PC-3 (cell line): ENCODE results near the gene LGALS16. TPM values are rescaled to one million over a fixed set of nuclear protein-coding genes. Genes with fewer than 3 reads are reported as not detected.
A peak's percentile ranks its signal among the peaks of the same experiment; 100 is the strongest.
"Not testable (repeated sequence)": the region's sequence is repeated elsewhere in the genome, so short reads cannot be mapped to it uniquely, and the experiment has no call there.

Experiments
- ATAC-seq: fragments of 200-7000 bp; cut with Tn5 transposase; 2 replicates; pipeline ENCODE4 v1.9.1; 2020; ENCODE audit warnings: mild to moderate bottlenecking, moderate library complexity
- BruUV-seq: library from RNA; stranded (reverse); fragments of 400-500 nt; replicated peaks from 2 replicates; lab custom pipeline; 2021; lab: Mats Ljungman, UMichigan
- CTCF ChIA-PET: fragments of 300-600 bp; sonication (Branson Sonifier 250); formaldehyde crosslinking; loops from one replicate; lab custom pipeline; 2022; ENCODE audit warnings: antibody characterized with exemption; lab: Charles Lee
- POLR2A ChIA-PET: fragments of 300-600 bp; sonication (Branson Sonifier 250); formaldehyde crosslinking; loops from one replicate; lab custom pipeline; 2022; ENCODE audit warnings: antibody characterized with exemption; ENCODE audit not compliant: unreplicated experiment; lab: Charles Lee
- DNase-seq: peaks from one replicate; pipeline ENCODE4 v3.0.0-alpha.2; 2015
- H2AFZ ChIP-seq: fragments of 300-600 bp; sonication (generic); 2 replicates; pipeline ENCODE4 v1.6.0; 2016; ENCODE audit warnings: antibody characterized with exemption, low read length
- H3F3A ChIP-seq: fragments of 300-600 bp; sonication (generic); one replicate; pipeline ENCODE4 v1.6.0; 2017; ENCODE audit warnings: antibody characterized with exemption, low read length, control low read depth, mild to moderate bottlenecking; ENCODE audit not compliant: unreplicated experiment
- H3K27ac ChIP-seq: fragments of 300-600 bp; sonication (generic); 2 replicates; pipeline ENCODE4 v1.5.1; 2016; ENCODE audit warnings: mild to moderate bottlenecking, low read length
- H3K27me3 ChIP-seq: fragments of 300-600 bp; sonication (generic); 2 replicates; pipeline ENCODE4 v1.6.1; 2016; ENCODE audit warnings: low read length, mixed read lengths
- H3K36me3 ChIP-seq: fragments of 300-600 bp; sonication (generic); 2 replicates; pipeline ENCODE4 v1.6.1; 2016; ENCODE audit warnings: low read depth, mixed run types, low read length, mixed read lengths
- H3K4me1 ChIP-seq: fragments of 300-600 bp; sonication (generic); 2 replicates; pipeline ENCODE4 v1.5.1; 2016; ENCODE audit warnings: low read length; ENCODE audit not compliant: insufficient read depth
- H3K4me2 ChIP-seq: fragments of 300-600 bp; sonication (generic); 2 replicates; pipeline ENCODE4 v1.6.0; 2016; ENCODE audit warnings: low read length
- H3K4me3 ChIP-seq: fragments of 300-600 bp; sonication (generic); 2 replicates; pipeline ENCODE4 v1.5.1; 2016; ENCODE audit warnings: mild to moderate bottlenecking, low read length, mixed read lengths
- H3K79me2 ChIP-seq: fragments of 300-600 bp; sonication (generic); 2 replicates; pipeline ENCODE4 v1.6.1; 2017; ENCODE audit warnings: low read length, mixed read lengths
- H3K9ac ChIP-seq: fragments of 300-600 bp; sonication (generic); 2 replicates; pipeline ENCODE4 v1.6.0; 2016; ENCODE audit warnings: mild to moderate bottlenecking, low read length
- H3K9me2 ChIP-seq: fragments of 300-600 bp; sonication (generic); replicated peaks from 2 replicates; pipeline ENCODE4 v1.6.1; 2016; ENCODE audit warnings: mixed run types, low read length, mixed read lengths
- H3K9me3 ChIP-seq: fragments of 300-600 bp; sonication (generic); 2 replicates; pipeline ENCODE4 v1.6.1; 2016; ENCODE audit warnings: low read length, mixed read lengths
- H4K20me1 ChIP-seq: fragments of 300-600 bp; sonication (generic); 2 replicates; pipeline ENCODE4 v1.6.1; 2016; ENCODE audit warnings: low read length, mixed read lengths
- CTCF ChIP-seq: fragments of 300-600 bp; sonication (generic); conservative IDR thresholded peaks from 2 replicates; pipeline ENCODE4 v1.5.1; 2017; ENCODE audit warnings: antibody characterized with exemption, low read depth, mild to moderate bottlenecking, low read length
- EZH2 ChIP-seq: fragments of 300-600 bp; sonication (generic); IDR thresholded peaks from one replicate; pipeline ENCODE4 v1.6.1; 2017; ENCODE audit warnings: antibody characterized with exemption, mild to moderate bottlenecking, low read length; ENCODE audit not compliant: unreplicated experiment
- EZH2phosphoT487 ChIP-seq: fragments of 300-600 bp; sonication (generic); IDR thresholded peaks from 2 replicates; pipeline ENCODE4 v1.6.1; 2018; ENCODE audit warnings: mild to moderate bottlenecking, antibody characterized with exemption, low read length, borderline replicate concordance
- intact Hi-C: fragments of 100-400 bp; cut with micrococcal nuclease; formaldehyde crosslinking; loops from 2 replicates; pipeline ENCODE4 v1.9.0; 2023
- total RNA-seq: library from RNA; depleted of rRNA; stranded (reverse); fragments of >200 nt; gene quantifications from 2 replicates; pipeline ENCODE4 v1.2.3, GENCODE V29; 2014

The LGALS16 gene
- total RNA-seq, 1 experiment from 2014 or later = not detected

- H3K9me2 ChIP-seq, H3K9me3 ChIP-seq, H3K27ac ChIP-seq, H2AFZ ChIP-seq, H3F3A ChIP-seq, H3K9ac ChIP-seq, H3K36me3 ChIP-seq, H3K27me3 ChIP-seq, H3K4me3 ChIP-seq, intact Hi-C loops, H3K79me2 ChIP-seq, ATAC-seq, H4K20me1 ChIP-seq, BruUV-seq, CTCF ChIA-PET, H3K4me2 ChIP-seq: not testable (repeated sequence)
- POLR2A ChIA-PET = interaction anchor here (0.6 kb wide), 1 partner anchor 1742 kb away, joined by 3 read pairs; no protein-coding TSS in a partner anchor
- peak; percentile 17 for DNase-seq
- H3K4me1 ChIP-seq = peaks cover 13% of the 10 kb centered on the region
- TF ChIP-seq CTCF = peak; percentile 32; the same call in 1 of the 2 replicates
Observed at GRCh38 chr19:39673862-39674261, 18.1 kb downstream of the LGALS16 start.

- ATAC-seq (no peak), DNase-seq (peak; percentile 32)
- H3K36me3 ChIP-seq = no peaks in the 10 kb centered on the region
- no peaks in the 10 kb centered on the region for H3K27me3 ChIP-seq
- no peak overlapping the region for H3K4me3 ChIP-seq
- H3K4me1 ChIP-seq = peaks cover 13% of the 10 kb centered on the region
- H2AFZ ChIP-seq = 0 out of 2 replicates have a peak overlapping the region, but pooled peaks have one; percentile 22
- no peak overlapping the region for H3K4me2 ChIP-seq
- H3F3A ChIP-seq = no peaks in the 10 kb centered on the region
- H3K9me3 ChIP-seq = no peaks in the 10 kb centered on the region
- no peaks in the 10 kb centered on the region for H3K9me2 ChIP-seq
- H3K9ac ChIP-seq = no peak overlapping the region
- TF ChIP-seq EZH2phosphoT487 = no peak
- no peak for TF ChIP-seq EZH2
- no peak for TF ChIP-seq CTCF
- CTCF ChIA-PET = no interaction called here
- POLR2A ChIA-PET = no interaction called here
- intact Hi-C loops = no loop called here
- H3K27ac ChIP-seq = no peak overlapping the region
- no TSS peak for BruUV-seq
- no peaks in the 10 kb centered on the region for H3K79me2 ChIP-seq
- no peaks in the 10 kb centered on the region for H4K20me1 ChIP-seq
Observed at GRCh38 chr19:39676004-39676403, 20.3 kb downstream of the LGALS16 start.

- Histone ChIP-seq H3K79me2 (no peaks in the 10 kb centered on the region), H3K4me3 (peak overlapping the region; percentile 60), H3F3A (no peaks in the 10 kb centered on the region), H3K4me2 (peak overlapping the region; percentile 82), H3K36me3 (no peaks in the 10 kb centered on the region), H3K9me2 (no peaks in the 10 kb centered on the region), H3K9me3 (no peaks in the 10 kb centered on the region), H3K9ac (no peak overlapping the region), H3K27ac (no peak overlapping the region), H3K27me3 (no peaks in the 10 kb centered on the region), H3K4me1 (peaks cover 13% of the 10 kb centered on the region), H2AFZ (peak overlapping the region; percentile 73), H4K20me1 (no peaks in the 10 kb centered on the region)
- ATAC-seq (peak; percentile 98), DNase-seq (peak; percentile 74)
- intact Hi-C loops = no loop called here
- no peak for TF ChIP-seq EZH2phosphoT487
- TF ChIP-seq CTCF = no peak
- TF ChIP-seq EZH2 = no peak
- CTCF ChIA-PET = no interaction called here
- POLR2A ChIA-PET = no interaction called here
- no TSS peak for BruUV-seq
Observed at GRCh38 chr19:39677961-39678889, 22.5 kb downstream of the LGALS16 start.
